HepG2 (cell line): ENCODE results near the gene PLK2. TPM values are rescaled to one million over a fixed set of nuclear protein-coding genes. Genes with fewer than 3 reads are reported as not detected.

ENCODE experiments used
- ERF ChIP-seq: IDR thresholded peaks from 2 replicates; pipeline ENCODE4 v1.6.1; 2018; ENCODE audit warnings: missing biosample characterization, missing genetic modification reagents
- GABPB1 ChIP-seq: IDR thresholded peaks from 2 replicates; pipeline ENCODE4 v1.6.1; 2016; ENCODE audit warnings: mild to moderate bottlenecking, missing genetic modification reagents, moderate library complexity, missing compliant biosample characterization
- HNRNPH1 ChIP-seq: fragments of 200-400 bp; formaldehyde crosslinking; optimal IDR thresholded peaks from 2 replicates; pipeline ENCODE3; 2017; ENCODE audit warnings: mild to moderate bottlenecking, low read depth, low read length
- MEIS1 ChIP-seq: sonication (generic); formaldehyde crosslinking; IDR thresholded peaks from 2 replicates; pipeline ENCODE4 v1.9.0; 2021; ENCODE audit warnings: mild to moderate bottlenecking, missing genetic modification reagents, moderate library complexity, borderline replicate concordance
- NFIC ChIP-seq: IDR thresholded peaks from 2 replicates; pipeline ENCODE4 v1.6.1; 2012; ENCODE audit warnings: mild to moderate bottlenecking, low read length, inconsistent platforms
- NPAS2 ChIP-seq: sonication (generic); formaldehyde crosslinking; IDR thresholded peaks from 2 replicates; pipeline ENCODE4 v1.8.0; 2022; ENCODE audit warnings: mild to moderate bottlenecking, missing genetic modification reagents, borderline replicate concordance
- PITX1 ChIP-seq: sonication (generic); formaldehyde crosslinking; IDR thresholded peaks from 2 replicates; pipeline ENCODE4 v1.5.1; 2020; ENCODE audit warnings: mild to moderate bottlenecking, missing genetic modification reagents
- RFX5 ChIP-seq: IDR thresholded peaks from 2 replicates; pipeline ENCODE4 v1.6.1; 2011; ENCODE audit warnings: low read depth, low read length, improper control_type of control experiment
- SSRP1 ChIP-seq: IDR thresholded peaks from 2 replicates; pipeline ENCODE4 v1.6.1; 2016; ENCODE audit warnings: control low read depth
- SUZ12 ChIP-seq: fragments of 150-350 bp; IDR thresholded peaks from 2 replicates; pipeline ENCODE4 v1.6.1; 2014; ENCODE audit warnings: low read depth, low read length
- THYN1 ChIP-seq: sonication (generic); formaldehyde crosslinking; IDR thresholded peaks from 2 replicates; pipeline ENCODE4 v1.8.1; 2023; ENCODE audit warnings: low read depth, mild to moderate bottlenecking, moderate library complexity, missing genetic modification reagents, borderline replicate concordance
- ZFP90 ChIP-seq: sonication (generic); formaldehyde crosslinking; IDR thresholded peaks from 2 replicates; pipeline ENCODE4 v1.8.0; 2022; ENCODE audit warnings: missing genetic modification reagents, mild to moderate bottlenecking, inconsistent platforms, borderline replicate concordance
- ZMAT3 ChIP-seq: sonication (generic); formaldehyde crosslinking; conservative IDR thresholded peaks from 2 replicates; pipeline ENCODE4 v1.7.0; 2021; ENCODE audit warnings: missing genetic modification reagents
- ZNF317 ChIP-seq: sonication (generic); formaldehyde crosslinking; IDR thresholded peaks from 2 replicates; pipeline ENCODE4 v1.5.0; 2020; ENCODE audit warnings: mild to moderate bottlenecking, missing genetic modification reagents
- ZNF614 ChIP-seq: IDR thresholded peaks from 2 replicates; pipeline ENCODE4 v1.6.1; 2018; ENCODE audit warnings: missing biosample characterization, missing genetic modification reagents, inconsistent platforms, borderline replicate concordance
- ZSCAN20 ChIP-seq: sonication (generic); formaldehyde crosslinking; IDR thresholded peaks from 2 replicates; pipeline ENCODE4 v1.4.0; 2020; ENCODE audit warnings: missing genetic modification reagents, mild to moderate bottlenecking, borderline replicate concordance
- polyA plus RNA-seq, 8 experiments: library from polyadenylated mRNA; depleted of rRNA in 3 of 8; stranded (reverse) in 7 of 8; unstranded in 1 of 8; fragments of >200 nt; fragmentation: Illumina TruSeq in 4 of 8; extraction: Trizol in 4 of 8; gene quantifications; 2 replicates each; pipeline versions ENCODE4 v1.2.1 to v1.2.3, GENCODE V29; 2011 to 2016; ENCODE audit warnings: low read depth in 4 of 8, missing spikeins in 1 of 8, mixed read lengths in 1 of 8; ENCODE audit not compliant: insufficient read depth in 1 of 8
- total RNA-seq, 5 experiments: library from RNA; depleted of rRNA; stranded (reverse); fragments of >200 nt; fragmentation: Illumina TruSeq; extraction: Trizol; gene quantifications; 2 replicates each; pipeline ENCODE4 v1.2.3, GENCODE V29; 2016; ENCODE audit warnings: low read depth in 1 of 5
- TF ChIP-seq, protein P1 (sequence below): sonication (generic); formaldehyde crosslinking; IDR thresholded peaks from 2 replicates; pipeline ENCODE4 v1.4.0; 2020; ENCODE audit warnings: mild to moderate bottlenecking, missing genetic modification reagents
- TF ChIP-seq, protein P2 (sequence below): sonication (generic); formaldehyde crosslinking; IDR thresholded peaks from 2 replicates; pipeline ENCODE4 v1.5.0; 2020; ENCODE audit warnings: mild to moderate bottlenecking, low read depth, missing genetic modification reagents, borderline replicate concordance
- TF ChIP-seq, protein P3 (sequence below): sonication (generic); formaldehyde crosslinking; conservative IDR thresholded peaks from 2 replicates; pipeline ENCODE4 v1.8.1; 2023; ENCODE audit warnings: missing genetic modification reagents
- TF ChIP-seq, protein P4 (sequence below): fragments of 450-650 bp; IDR thresholded peaks from 2 replicates; pipeline ENCODE4 v1.6.1; 2017

The PLK2 gene
- total and polyA plus RNA-seq, 2 of the 13 experiments (the other 11 are each of a cell fraction or from before 2014, with no cell fraction given) = 9.6 to 29.6 TPM

DNA sequence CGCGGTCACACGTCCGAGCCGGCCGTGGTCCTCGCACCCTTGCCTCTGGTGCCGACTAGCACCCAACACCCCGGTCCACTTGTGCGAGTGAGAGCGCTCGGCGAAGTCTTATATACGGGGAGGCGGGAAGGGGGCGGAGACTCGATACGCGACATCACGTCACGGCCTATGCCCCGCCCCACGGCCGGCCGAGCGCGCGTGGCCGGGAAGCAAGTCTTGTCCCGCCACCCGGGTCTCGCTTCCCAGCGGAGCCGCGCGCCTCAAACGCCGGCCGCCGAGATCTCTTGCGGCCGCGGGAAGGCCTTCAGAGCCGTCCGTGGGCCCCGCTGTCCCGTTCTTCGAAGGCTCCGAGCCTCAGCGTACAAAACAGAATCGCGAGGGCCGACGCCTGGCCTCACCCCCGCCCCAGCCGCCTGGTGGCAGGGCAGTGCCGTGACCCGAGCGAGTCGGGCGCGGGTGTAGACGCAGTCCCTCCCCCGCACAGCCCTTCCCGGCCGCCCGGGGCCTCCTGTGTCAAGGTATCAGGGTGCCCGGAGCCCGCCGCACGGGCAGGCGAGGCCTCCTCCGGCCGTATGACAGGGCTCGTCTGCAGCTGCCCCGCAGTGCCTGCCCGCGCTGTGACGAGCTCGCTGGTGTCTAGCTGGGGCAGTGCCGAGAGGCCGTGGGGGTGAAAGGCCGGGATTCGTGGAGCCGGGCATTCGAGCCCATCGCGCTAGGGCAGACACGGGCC, at the start of gene PLK2 (continued):
- TF ChIP-seq, protein P1, sequence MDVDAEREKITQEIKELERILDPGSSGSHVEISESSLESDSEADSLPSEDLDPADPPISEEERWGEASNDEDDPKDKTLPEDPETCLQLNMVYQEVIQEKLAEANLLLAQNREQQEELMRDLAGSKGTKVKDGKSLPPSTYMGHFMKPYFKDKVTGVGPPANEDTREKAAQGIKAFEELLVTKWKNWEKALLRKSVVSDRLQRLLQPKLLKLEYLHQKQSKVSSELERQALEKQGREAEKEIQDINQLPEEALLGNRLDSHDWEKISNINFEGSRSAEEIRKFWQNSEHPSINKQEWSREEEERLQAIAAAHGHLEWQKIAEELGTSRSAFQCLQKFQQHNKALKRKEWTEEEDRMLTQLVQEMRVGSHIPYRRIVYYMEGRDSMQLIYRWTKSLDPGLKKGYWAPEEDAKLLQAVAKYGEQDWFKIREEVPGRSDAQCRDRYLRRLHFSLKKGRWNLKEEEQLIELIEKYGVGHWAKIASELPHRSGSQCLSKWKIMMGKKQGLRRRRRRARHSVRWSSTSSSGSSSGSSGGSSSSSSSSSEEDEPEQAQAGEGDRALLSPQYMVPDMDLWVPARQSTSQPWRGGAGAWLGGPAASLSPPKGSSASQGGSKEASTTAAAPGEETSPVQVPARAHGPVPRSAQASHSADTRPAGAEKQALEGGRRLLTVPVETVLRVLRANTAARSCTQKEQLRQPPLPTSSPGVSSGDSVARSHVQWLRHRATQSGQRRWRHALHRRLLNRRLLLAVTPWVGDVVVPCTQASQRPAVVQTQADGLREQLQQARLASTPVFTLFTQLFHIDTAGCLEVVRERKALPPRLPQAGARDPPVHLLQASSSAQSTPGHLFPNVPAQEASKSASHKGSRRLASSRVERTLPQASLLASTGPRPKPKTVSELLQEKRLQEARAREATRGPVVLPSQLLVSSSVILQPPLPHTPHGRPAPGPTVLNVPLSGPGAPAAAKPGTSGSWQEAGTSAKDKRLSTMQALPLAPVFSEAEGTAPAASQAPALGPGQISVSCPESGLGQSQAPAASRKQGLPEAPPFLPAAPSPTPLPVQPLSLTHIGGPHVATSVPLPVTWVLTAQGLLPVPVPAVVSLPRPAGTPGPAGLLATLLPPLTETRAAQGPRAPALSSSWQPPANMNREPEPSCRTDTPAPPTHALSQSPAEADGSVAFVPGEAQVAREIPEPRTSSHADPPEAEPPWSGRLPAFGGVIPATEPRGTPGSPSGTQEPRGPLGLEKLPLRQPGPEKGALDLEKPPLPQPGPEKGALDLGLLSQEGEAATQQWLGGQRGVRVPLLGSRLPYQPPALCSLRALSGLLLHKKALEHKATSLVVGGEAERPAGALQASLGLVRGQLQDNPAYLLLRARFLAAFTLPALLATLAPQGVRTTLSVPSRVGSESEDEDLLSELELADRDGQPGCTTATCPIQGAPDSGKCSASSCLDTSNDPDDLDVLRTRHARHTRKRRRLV = peak; percentile 46; the same call in 1 of the 2 replicates
- TF ChIP-seq ZMAT3 (CRISPR knock-in tag) (0 out of 2 replicates have a peak, but pooled peaks have one; percentile 19), GABPB1 (peak; percentile 33; the same call in 1 of the 2 replicates), THYN1 (no peak), ERF (CRISPR knock-in tag) (no peak), NPAS2 (CRISPR knock-in tag) (no peak), MEIS1 (CRISPR knock-in tag) (peak; percentile 51; the same call in 1 of the 2 replicates), RFX5 (no peak), HNRNPH1 (no peak), ZSCAN20 (CRISPR knock-in tag) (peak; percentile 100), NFIC (no peak), ZNF614 (0 out of 2 replicates have a peak, but pooled peaks have one; percentile 18), SUZ12 (no peak), PITX1 (CRISPR knock-in tag) (no peak), ZFP90 (CRISPR knock-in tag) (no peak; the same call in 1 of the 2 replicates), ZNF317 (CRISPR knock-in tag) (no peak), SSRP1 (no peak)
- TF ChIP-seq, protein P2, sequence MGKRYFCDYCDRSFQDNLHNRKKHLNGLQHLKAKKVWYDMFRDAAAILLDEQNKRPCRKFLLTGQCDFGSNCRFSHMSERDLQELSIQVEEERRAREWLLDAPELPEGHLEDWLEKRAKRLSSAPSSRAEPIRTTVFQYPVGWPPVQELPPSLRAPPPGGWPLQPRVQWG = no peak
- TF ChIP-seq, protein P3, sequence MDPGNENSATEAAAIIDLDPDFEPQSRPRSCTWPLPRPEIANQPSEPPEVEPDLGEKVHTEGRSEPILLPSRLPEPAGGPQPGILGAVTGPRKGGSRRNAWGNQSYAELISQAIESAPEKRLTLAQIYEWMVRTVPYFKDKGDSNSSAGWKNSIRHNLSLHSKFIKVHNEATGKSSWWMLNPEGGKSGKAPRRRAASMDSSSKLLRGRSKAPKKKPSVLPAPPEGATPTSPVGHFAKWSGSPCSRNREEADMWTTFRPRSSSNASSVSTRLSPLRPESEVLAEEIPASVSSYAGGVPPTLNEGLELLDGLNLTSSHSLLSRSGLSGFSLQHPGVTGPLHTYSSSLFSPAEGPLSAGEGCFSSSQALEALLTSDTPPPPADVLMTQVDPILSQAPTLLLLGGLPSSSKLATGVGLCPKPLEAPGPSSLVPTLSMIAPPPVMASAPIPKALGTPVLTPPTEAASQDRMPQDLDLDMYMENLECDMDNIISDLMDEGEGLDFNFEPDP = no peak
- TF ChIP-seq, protein P4, sequence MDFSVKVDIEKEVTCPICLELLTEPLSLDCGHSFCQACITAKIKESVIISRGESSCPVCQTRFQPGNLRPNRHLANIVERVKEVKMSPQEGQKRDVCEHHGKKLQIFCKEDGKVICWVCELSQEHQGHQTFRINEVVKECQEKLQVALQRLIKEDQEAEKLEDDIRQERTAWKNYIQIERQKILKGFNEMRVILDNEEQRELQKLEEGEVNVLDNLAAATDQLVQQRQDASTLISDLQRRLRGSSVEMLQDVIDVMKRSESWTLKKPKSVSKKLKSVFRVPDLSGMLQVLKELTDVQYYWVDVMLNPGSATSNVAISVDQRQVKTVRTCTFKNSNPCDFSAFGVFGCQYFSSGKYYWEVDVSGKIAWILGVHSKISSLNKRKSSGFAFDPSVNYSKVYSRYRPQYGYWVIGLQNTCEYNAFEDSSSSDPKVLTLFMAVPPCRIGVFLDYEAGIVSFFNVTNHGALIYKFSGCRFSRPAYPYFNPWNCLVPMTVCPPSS = no peak
